Progenitor cell of endocrine pancreas (in vitro differentiated cells): ENCODE data around the gene WDR35. TPM values are rescaled to one million over a fixed set of nuclear protein-coding genes. Genes with fewer than 3 reads are reported as not detected.

Experiments used
- DNase-seq: peaks from one replicate; pipeline ENCODE4 v3.0.0; 2021; ENCODE audit warnings: low spot score; ENCODE audit not compliant: unreplicated experiment
- H3K27ac Mint-ChIP-seq: 2 replicates; pipeline ENCODE4 v1.8.0; 2021; ENCODE audit warnings: mild to moderate bottlenecking, moderate library complexity, mixed read lengths
- H3K27me3 Mint-ChIP-seq: 2 replicates; pipeline ENCODE4 v1.8.0; 2021; ENCODE audit warnings: mixed read lengths
- H3K36me3 Mint-ChIP-seq: 2 replicates; pipeline ENCODE4 v1.8.0; 2022; ENCODE audit warnings: mixed read lengths; ENCODE audit not compliant: insufficient read depth
- H3K4me1 Mint-ChIP-seq: 2 replicates; pipeline ENCODE4 v1.8.0; 2021; ENCODE audit warnings: low read depth, mixed read lengths
- H3K4me3 Mint-ChIP-seq: 2 replicates; pipeline ENCODE4 v1.8.0; 2021; ENCODE audit warnings: low read depth, mild to moderate bottlenecking, moderate library complexity, mixed read lengths
- H3K9me3 Mint-ChIP-seq: 2 replicates; pipeline ENCODE4 v1.8.0; 2021; ENCODE audit warnings: low read depth, mixed read lengths
- CTCF ChIP-seq: fragments of 200-600 bp; sonication (generic); IDR thresholded peaks from one replicate; pipeline ENCODE4 v1.5.0; 2021; ENCODE audit warnings: antibody characterized with exemption, mild to moderate bottlenecking; ENCODE audit not compliant: unreplicated experiment
- total RNA-seq: library from RNA; stranded (reverse); gene quantifications from 2 replicates; pipeline ENCODE4 v1.2.1, GENCODE V29; 2021

Gene WDR35
- total RNA-seq, 1 donor from 2014 or later: 16.5 TPM

GRCh38 chr2:19982268-19982667, 7.6 kb downstream of the WDR35 start:
- Mint-ChIP-seq H3K27ac (no peak overlapping the region), H3K4me3 (no peak overlapping the region), H3K9me3 (no peaks in the 10 kb centered on the region), H3K4me1 (no peaks in the 10 kb centered on the region), H3K27me3 (no peaks in the 10 kb centered on the region), H3K36me3 (peaks cover 18% of the 10 kb centered on the region)
- DNase-seq: no peak
- no peak for TF ChIP-seq CTCF

- no peaks in the 10 kb centered on the region for H3K4me1 Mint-ChIP-seq
- no peaks in the 10 kb centered on the region for H3K27me3 Mint-ChIP-seq
- H3K4me3 Mint-ChIP-seq: no peak overlapping the region
- peaks cover 15% of the 10 kb centered on the region for H3K36me3 Mint-ChIP-seq
- TF ChIP-seq CTCF: no peak
- H3K9me3 Mint-ChIP-seq: no peaks in the 10 kb centered on the region
- no peak for DNase-seq
- no peak overlapping the region for H3K27ac Mint-ChIP-seq
Observed at GRCh38 chr2:19979932-19980331, 10.0 kb downstream of the WDR35 start.

- no peaks in the 10 kb centered on the region for H3K9me3 Mint-ChIP-seq
- H3K4me1 Mint-ChIP-seq: no peaks in the 10 kb centered on the region
- peaks cover 10% of the 10 kb centered on the region for H3K36me3 Mint-ChIP-seq
- H3K27ac Mint-ChIP-seq: no peak overlapping the region
- no peak overlapping the region for H3K4me3 Mint-ChIP-seq
- no peak for TF ChIP-seq CTCF
- no peak for DNase-seq
- H3K27me3 Mint-ChIP-seq: no peaks in the 10 kb centered on the region
Observed at GRCh38 chr2:19973466-19973865, 16.4 kb downstream of the WDR35 start.

GRCh38 chr2:19971691-19972090, 18.2 kb downstream of the WDR35 start:
- Mint-ChIP-seq H3K9me3 (no peaks in the 10 kb centered on the region), H3K36me3 (peaks cover 10% of the 10 kb centered on the region), H3K4me1 (no peaks in the 10 kb centered on the region), H3K4me3 (no peak overlapping the region), H3K27ac (no peak overlapping the region), H3K27me3 (no peaks in the 10 kb centered on the region)
- no peak for TF ChIP-seq CTCF
- DNase-seq: no peak

- H3K4me1 Mint-ChIP-seq: peaks cover 3% of the 10 kb centered on the region
- no peak overlapping the region for H3K27ac Mint-ChIP-seq
- H3K9me3 Mint-ChIP-seq: peaks cover 2% of the 10 kb centered on the region
- peaks cover 18% of the 10 kb centered on the region for H3K36me3 Mint-ChIP-seq
- H3K27me3 Mint-ChIP-seq: no peaks in the 10 kb centered on the region
- no peak for DNase-seq
- no peak for TF ChIP-seq CTCF
- H3K4me3 Mint-ChIP-seq: no peak overlapping the region
Observed at GRCh38 chr2:19963386-19963785, 26.5 kb downstream of the WDR35 start.
